GM18858 (cell line): ENCODE data around the gene MAVS.
"Not testable (repeated sequence)": the region's sequence is repeated elsewhere in the genome, so short reads cannot be mapped to it uniquely, and the experiment has no call there.

Experiments
- ATAC-seq: cut with Tn5 transposase; IDR thresholded peaks from one replicate; pipeline ENCODE4 v1.9.1; 2021; ENCODE audit not compliant: unreplicated experiment

MAVS gene

GRCh38 chr20:3885715-3886114 lies 39.1 kb downstream of the MAVS start:
- no peak for ATAC-seq

GRCh38 chr20:3887876-3888620 lies 41.4 kb downstream of the MAVS start:
- no peak for ATAC-seq

GRCh38 chr20:3888622-3889488 lies 42.2 kb downstream of the MAVS start, which contains the start of gene PANK2:
Gene PANK2, plus strand, starts transcription at chr20:3889387.
- ATAC-seq = peak; percentile 84

GRCh38 chr20:3889489-3890397 lies 43.1 kb downstream of the MAVS start:
- ATAC-seq = no peak

GRCh38 chr20:3890398-3890751 lies 43.7 kb downstream of the MAVS start:
- ATAC-seq = no peak

- no peak for ATAC-seq
Measured at GRCh38 chr20:3890999-3891929, 44.6 kb downstream of the MAVS start.

- no peak for ATAC-seq
Measured at GRCh38 chr20:3894796-3895195, 48.2 kb downstream of the MAVS start.

GRCh38 chr20:3896302-3896701 lies 49.7 kb downstream of the MAVS start:
- no peak for ATAC-seq

GRCh38 chr20:3896853-3897583 lies 50.4 kb downstream of the MAVS start:
- no peak for ATAC-seq

GRCh38 chr20:3898181-3898580 lies 51.5 kb downstream of the MAVS start:
- not testable (repeated sequence) for ATAC-seq

- no peak for ATAC-seq
Measured at GRCh38 chr20:3898639-3899038, 52.0 kb downstream of the MAVS start.

GRCh38 chr20:3900187-3900604 lies 53.6 kb downstream of the MAVS start:
- ATAC-seq = no peak

GRCh38 chr20:3901028-3901705 lies 54.5 kb downstream of the MAVS start:
- no peak for ATAC-seq

GRCh38 chr20:3901706-3902440 lies 55.2 kb downstream of the MAVS start:
- no peak for ATAC-seq

GRCh38 chr20:3902446-3902845 lies 55.8 kb downstream of the MAVS start:
- ATAC-seq = no peak

- ATAC-seq = no peak
Measured at GRCh38 chr20:3904224-3904623, 57.6 kb downstream of the MAVS start.

- ATAC-seq = no peak
Measured at GRCh38 chr20:3904857-3905256, 58.2 kb downstream of the MAVS start.
